T-helper 2 cell (primary cell): ENCODE measurements around the gene CCR3.
A peak's percentile ranks its signal among the peaks of the same experiment; 100 is the strongest.

ENCODE experiments used
- DNase-seq, 5 experiments: peaks; one replicate each; pipeline versions ENCODE4 v3.0.0 to v3.0.0-alpha.2; 2012 to 2022

Gene CCR3

GRCh38 chr3:46298871-46299607 is 56.8 kb downstream of the CCR3 start:
- peak in 1 of 5 experiments; percentile 86 for DNase-seq

- peak in 1 of 5 experiments; percentile 51 for DNase-seq
Measured at GRCh38 chr3:46299608-46300460, 57.6 kb downstream of the CCR3 start.

GRCh38 chr3:46300461-46300789 is 58.2 kb downstream of the CCR3 start:
- no peak for DNase-seq

GRCh38 chr3:46301122-46301835 is 59.0 kb downstream of the CCR3 start:
- DNase-seq = no peak

GRCh38 chr3:46303240-46303639 is 61.0 kb downstream of the CCR3 start:
- DNase-seq = no peak

- DNase-seq = no peak
Measured at GRCh38 chr3:46304739-46305138, 62.5 kb downstream of the CCR3 start.

- DNase-seq = no peak
Measured at GRCh38 chr3:46312991-46313390, 70.7 kb downstream of the CCR3 start.

GRCh38 chr3:46314517-46314916 is 72.3 kb downstream of the CCR3 start:
- peak in 1 of 5 experiments; percentile 27 for DNase-seq

GRCh38 chr3:46316206-46316605 is 73.9 kb downstream of the CCR3 start:
- no peak for DNase-seq
